GM12874 (cell line): ENCODE results near the gene RPS14.

Experiments used
- TF ChIP-seq, protein P1 (sequence below): IDR thresholded peaks from 2 replicates; pipeline ENCODE4 v1.5.1; 2011; ENCODE audit warnings: low read depth, mild to moderate bottlenecking, control low read depth, low read length, moderate library complexity; ENCODE audit not compliant: insufficient read depth

RPS14 gene

DNA sequence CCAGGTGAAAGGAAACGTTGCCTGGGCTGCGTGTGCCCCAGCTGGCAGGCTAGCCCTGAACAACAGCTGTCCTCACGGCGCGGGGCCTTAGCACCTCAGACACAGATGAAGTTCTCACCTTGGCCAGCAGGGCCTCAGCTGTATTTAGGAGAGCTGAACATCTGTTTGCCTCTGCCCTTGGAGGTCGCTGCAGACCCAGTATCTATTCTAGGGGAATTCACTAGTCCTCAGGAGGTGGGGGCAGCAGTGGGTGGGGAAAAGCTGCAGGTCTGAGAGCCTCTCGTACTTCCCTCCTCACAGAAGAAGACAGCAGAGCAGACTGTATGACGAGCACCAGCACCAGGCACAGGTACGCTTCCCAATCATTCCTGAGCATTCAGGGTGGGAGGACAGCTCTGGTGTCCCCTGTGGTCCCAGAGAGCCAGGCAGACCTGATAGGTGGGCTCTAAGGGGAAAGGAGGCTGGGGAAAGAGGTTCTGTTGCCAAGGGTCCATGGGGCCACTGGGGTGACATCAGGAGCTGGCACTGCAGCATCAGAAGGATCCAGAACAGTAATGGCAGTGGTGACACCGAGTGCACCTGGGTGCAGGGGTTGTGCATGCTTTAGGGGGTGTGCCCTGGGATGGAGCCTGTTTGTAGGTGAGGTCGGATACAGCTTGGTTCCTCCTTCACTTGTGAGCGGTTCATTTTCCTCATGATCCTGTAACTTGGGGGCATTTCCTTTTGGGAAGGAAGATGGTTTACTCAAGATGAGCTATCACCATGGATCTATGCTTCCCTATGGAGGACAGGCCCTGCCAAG lies 50.6 kb downstream of the RPS14 start:
- TF ChIP-seq, protein P1, sequence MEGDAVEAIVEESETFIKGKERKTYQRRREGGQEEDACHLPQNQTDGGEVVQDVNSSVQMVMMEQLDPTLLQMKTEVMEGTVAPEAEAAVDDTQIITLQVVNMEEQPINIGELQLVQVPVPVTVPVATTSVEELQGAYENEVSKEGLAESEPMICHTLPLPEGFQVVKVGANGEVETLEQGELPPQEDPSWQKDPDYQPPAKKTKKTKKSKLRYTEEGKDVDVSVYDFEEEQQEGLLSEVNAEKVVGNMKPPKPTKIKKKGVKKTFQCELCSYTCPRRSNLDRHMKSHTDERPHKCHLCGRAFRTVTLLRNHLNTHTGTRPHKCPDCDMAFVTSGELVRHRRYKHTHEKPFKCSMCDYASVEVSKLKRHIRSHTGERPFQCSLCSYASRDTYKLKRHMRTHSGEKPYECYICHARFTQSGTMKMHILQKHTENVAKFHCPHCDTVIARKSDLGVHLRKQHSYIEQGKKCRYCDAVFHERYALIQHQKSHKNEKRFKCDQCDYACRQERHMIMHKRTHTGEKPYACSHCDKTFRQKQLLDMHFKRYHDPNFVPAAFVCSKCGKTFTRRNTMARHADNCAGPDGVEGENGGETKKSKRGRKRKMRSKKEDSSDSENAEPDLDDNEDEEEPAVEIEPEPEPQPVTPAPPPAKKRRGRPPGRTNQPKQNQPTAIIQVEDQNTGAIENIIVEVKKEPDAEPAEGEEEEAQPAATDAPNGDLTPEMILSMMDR, result peak; percentile 86

GRCh38 chr5:150397782-150398721 lies 51.5 kb downstream of the RPS14 start:
- TF ChIP-seq, protein P1, result no peak

- TF ChIP-seq, protein P1, result no peak
These were observed 52.3 kb downstream of the RPS14 start for GRCh38 chr5:150397146-150397781.

DNA sequence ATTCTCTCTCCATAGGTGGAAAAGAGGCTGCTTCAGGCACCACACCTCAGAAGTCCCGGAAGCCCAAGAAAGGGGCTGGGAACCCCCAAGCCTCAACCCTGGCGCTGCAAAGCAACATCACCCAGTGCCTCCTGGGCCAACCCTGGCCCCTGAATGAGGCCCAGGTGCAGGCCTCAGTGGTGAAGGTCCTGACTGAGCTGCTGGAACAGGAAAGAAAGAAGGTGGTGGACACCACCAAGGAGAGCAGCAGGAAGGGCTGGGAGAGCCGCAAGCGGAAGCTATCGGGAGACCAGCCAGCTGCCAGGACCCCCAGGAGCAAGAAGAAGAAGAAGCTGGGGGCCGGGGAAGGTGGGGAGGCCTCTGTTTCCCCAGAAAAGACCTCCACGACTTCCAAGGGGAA lies 53.3 kb downstream of the RPS14 start:
- TF ChIP-seq, protein P1, result no peak

GRCh38 chr5:150395688-150395975 lies 53.9 kb downstream of the RPS14 start:
- TF ChIP-seq, protein P1, result no peak

DNA sequence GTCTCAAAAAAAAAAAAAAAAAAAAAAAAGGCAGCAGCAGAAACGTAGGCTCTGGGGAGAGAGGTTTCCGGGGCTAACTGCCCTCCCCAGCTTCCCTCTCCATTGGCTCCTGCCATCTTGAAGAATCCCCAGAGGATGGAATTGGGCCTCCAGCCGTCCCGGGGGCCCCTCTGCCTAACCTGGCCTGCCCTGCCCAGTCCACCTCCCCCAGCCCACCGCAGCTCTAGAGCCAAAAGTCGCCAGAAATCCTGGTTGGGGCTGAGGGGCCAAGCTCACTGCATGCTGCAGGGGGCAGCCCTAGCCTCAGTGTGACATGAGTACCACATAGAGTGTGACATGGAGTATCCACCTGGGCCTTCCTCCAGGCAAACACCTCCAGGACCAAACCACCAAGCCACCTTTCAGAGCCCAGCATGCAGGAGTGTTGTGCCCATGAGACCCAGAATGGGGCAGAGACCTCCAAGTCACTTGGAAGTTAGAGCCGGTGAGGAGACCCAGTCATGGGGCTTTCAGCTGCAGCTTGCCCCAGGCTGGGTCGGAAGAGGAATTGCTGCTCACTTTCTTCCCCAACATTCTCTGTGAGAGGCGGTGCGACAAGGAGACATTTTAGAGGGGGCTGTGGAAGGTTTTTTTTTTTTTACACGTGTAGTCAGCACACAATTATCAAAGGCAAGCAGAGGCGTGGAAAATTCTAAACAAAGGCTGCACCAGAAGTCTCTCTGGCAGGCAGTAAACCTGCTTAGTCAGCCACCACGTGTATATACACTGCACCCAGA lies 54.4 kb downstream of the RPS14 start:
- TF ChIP-seq, protein P1, result no peak
